H1 (cell line): Measurements from ENCODE around the gene POLR2M. TPM values are rescaled to one million over a fixed set of nuclear protein-coding genes. Genes with fewer than 3 reads are reported as not detected.

Experiments used
- CTCF ChIA-PET: fragments of 300-600 bp; sonication (Branson Sonifier 250); formaldehyde crosslinking; loops from one replicate; lab custom pipeline; 2021; ENCODE audit not compliant: partially characterized antibody; lab: Charles Lee
- POLR2A ChIA-PET: fragments of 300-600 bp; sonication (Branson Sonifier 250); formaldehyde crosslinking; loops from one replicate; lab custom pipeline; 2021; ENCODE audit warnings: inconsistent platforms; ENCODE audit not compliant: partially characterized antibody; lab: Charles Lee
- DNase-seq, 2 experiments: peaks; one replicate each; pipeline versions ENCODE4 v3.0.0 to v3.0.0-alpha.2; 2010 to 2022; ENCODE audit warnings: low spot score in 2 of 2, low read depth in 1 of 2, mixed read lengths in 1 of 2
- FAIRE-seq: peaks from 2 replicates; lab custom pipeline; 2011; peaks lifted over from hg19 to GRCh38; lab: Jason Lieb, UNC
- H2AFZ ChIP-seq: 2 replicates; pipeline ENCODE4 v1.8.1; 2012; ENCODE audit warnings: low read length, inconsistent platforms
- H2AK5ac ChIP-seq: 2 replicates; pipeline ENCODE4 v1.6.1; 2013; ENCODE audit warnings: low read depth, low read length
- H2BK120ac ChIP-seq: replicated peaks from 2 replicates; pipeline ENCODE3; 2013; ENCODE audit warnings: low read depth, low read length, inconsistent platforms
- H2BK12ac ChIP-seq: 2 replicates; pipeline ENCODE4 v1.6.1; 2013; ENCODE audit warnings: low read depth, low read length
- H2BK15ac ChIP-seq: 2 replicates; pipeline ENCODE4 v1.6.1; 2013; ENCODE audit warnings: low read length
- H2BK20ac ChIP-seq: 2 replicates; pipeline ENCODE4 v1.6.1; 2013; ENCODE audit warnings: low read length
- H2BK5ac ChIP-seq: 2 replicates; pipeline ENCODE4 v1.6.1; 2013; ENCODE audit warnings: low read depth, low read length
- H3K14ac ChIP-seq: 2 replicates; pipeline ENCODE4 v1.6.1; 2013; ENCODE audit warnings: inconsistent platforms; ENCODE audit not compliant: insufficient read length
- H3K18ac ChIP-seq: 2 replicates; pipeline ENCODE4 v1.6.1; 2013; ENCODE audit warnings: low read length; ENCODE audit errors: extremely low read depth
- H3K23ac ChIP-seq: 2 replicates; pipeline ENCODE4 v1.6.1; 2013; ENCODE audit warnings: inconsistent platforms; ENCODE audit not compliant: insufficient read length
- H3K23me2 ChIP-seq: 2 replicates; pipeline ENCODE4 v1.6.1; 2013; ENCODE audit warnings: low read depth, low read length
- H3K27ac ChIP-seq: 2 replicates; pipeline ENCODE4 v1.6.1; 2011; ENCODE audit warnings: low read depth, low read length, inconsistent platforms
- H3K27me3 ChIP-seq, 4 experiments: replicated peaks in 1 of 4; 1 replicate in 1 of 4; 2 replicates in 3 of 4; pipeline versions ENCODE4 v1.6.1 to v1.8.1; 2011 to 2013; ENCODE audit warnings: low read length in 3 of 4, mild to moderate bottlenecking in 3 of 4, inconsistent platforms in 2 of 4, mixed read lengths in 2 of 4, moderate library complexity in 1 of 4; ENCODE audit not compliant: control insufficient read depth in 3 of 4, insufficient read depth in 3 of 4; ENCODE audit errors: extremely low read depth in 1 of 4
- H3K36me3 ChIP-seq, 4 experiments: 2 replicates each; pipeline versions ENCODE4 v1.6.1 to v1.8.1; 2011 to 2013; ENCODE audit warnings: mild to moderate bottlenecking in 4 of 4, low read length in 3 of 4, moderate library complexity in 2 of 4, control low read depth in 1 of 4, inconsistent platforms in 1 of 4; ENCODE audit not compliant: insufficient read depth in 4 of 4, control insufficient read depth in 2 of 4
- H3K4ac ChIP-seq: replicated peaks from 2 replicates; pipeline ENCODE3; 2013; ENCODE audit warnings: low read length, low read depth, mixed read lengths, inconsistent platforms; ENCODE audit not compliant: insufficient read length
- H3K4me1 ChIP-seq, 4 experiments: replicated peaks in 1 of 4; 1 replicate in 1 of 4; 2 replicates in 3 of 4; pipeline versions ENCODE4 v1.6.1 to v1.8.1; 2011 to 2013; ENCODE audit warnings: low read length in 3 of 4, inconsistent platforms in 2 of 4, mixed read lengths in 1 of 4; ENCODE audit not compliant: insufficient read depth in 4 of 4, control insufficient read depth in 3 of 4
- H3K4me2 ChIP-seq, 2 experiments: 2 replicates each; pipeline versions ENCODE4 v1.6.1 to v1.8.1; 2011 to 2013; ENCODE audit warnings: low read depth in 2 of 2, low read length in 2 of 2, control low read depth in 1 of 2, inconsistent platforms in 1 of 2, mild to moderate bottlenecking in 1 of 2; ENCODE audit not compliant: insufficient read depth in 1 of 2
- H3K4me3 ChIP-seq, 4 experiments: fragments of 200-600, 300-600 bp in 1 of 4; sonication (generic), shearing (Covaris generic), sonication (Bioruptor Twin) in 1 of 4; 2 replicates each; pipeline versions ENCODE4 v1.5.1 to v1.8.1; 2011 to 2016; ENCODE audit warnings: low read length in 4 of 4, low read depth in 3 of 4, control low read depth in 2 of 4, inconsistent platforms in 2 of 4, mild to moderate bottlenecking in 2 of 4, mixed read lengths in 1 of 4, moderate library complexity in 1 of 4; ENCODE audit not compliant: insufficient read depth in 2 of 4; ENCODE audit errors: extremely low read depth in 1 of 4
- H3K56ac ChIP-seq: replicated peaks from 2 replicates; pipeline ENCODE3; 2013; ENCODE audit warnings: low read depth, mild to moderate bottlenecking, mixed read lengths, low read length, inconsistent platforms; ENCODE audit not compliant: insufficient read length
- H3K79me1 ChIP-seq: 2 replicates; pipeline ENCODE4 v1.6.1; 2013; ENCODE audit warnings: low read depth, low read length, control low read depth
- H3K79me2 ChIP-seq, 2 experiments: 2 replicates each; pipeline versions ENCODE4 v1.6.1 to v1.8.1; 2012 to 2013; ENCODE audit warnings: low read length in 2 of 2, mild to moderate bottlenecking in 2 of 2, inconsistent platforms in 1 of 2; ENCODE audit not compliant: insufficient read depth in 2 of 2, control insufficient read depth in 1 of 2
- H3K9ac ChIP-seq, 4 experiments: replicated peaks in 1 of 4; 1 replicate in 1 of 4; 2 replicates in 3 of 4; pipeline versions ENCODE4 v1.6.1 to v1.8.1; 2011 to 2013; ENCODE audit warnings: low read depth in 3 of 4, low read length in 3 of 4, control low read depth in 2 of 4, mild to moderate bottlenecking in 2 of 4, moderate library complexity in 2 of 4, inconsistent platforms in 1 of 4; ENCODE audit errors: extremely low read depth in 1 of 4
- H3K9me3 ChIP-seq, 2 experiments: 2 replicates each; pipeline versions ENCODE4 v1.6.1 to v1.8.1; 2012 to 2013; ENCODE audit warnings: mild to moderate bottlenecking in 2 of 2, moderate library complexity in 2 of 2, control low read depth in 1 of 2, inconsistent platforms in 1 of 2, low read depth in 1 of 2, low read length in 1 of 2, mixed read lengths in 1 of 2; ENCODE audit not compliant: insufficient read depth in 2 of 2
- H4K20me1 ChIP-seq, 2 experiments: replicated peaks in 1 of 2; 2 replicates each; pipeline versions ENCODE3 to v1.8.1; 2011 to 2013; ENCODE audit warnings: inconsistent platforms in 2 of 2, low read length in 2 of 2, mild to moderate bottlenecking in 1 of 2; ENCODE audit not compliant: insufficient read depth in 2 of 2, control insufficient read depth in 1 of 2
- H4K5ac ChIP-seq: 2 replicates; pipeline ENCODE4 v1.6.1; 2013; ENCODE audit warnings: low read length, low read depth, mixed read lengths, inconsistent platforms; ENCODE audit not compliant: insufficient read length
- H4K8ac ChIP-seq: 2 replicates; pipeline ENCODE4 v1.8.0; 2013; ENCODE audit warnings: mild to moderate bottlenecking, moderate library complexity, low read length, inconsistent platforms; ENCODE audit not compliant: insufficient read depth; ENCODE audit errors: extremely low read depth
- H4K91ac ChIP-seq: replicated peaks from 2 replicates; pipeline ENCODE3; 2013; ENCODE audit warnings: low read length, mixed read lengths, inconsistent platforms; ENCODE audit not compliant: insufficient read length
- BACH1 ChIP-seq: IDR thresholded peaks from 2 replicates; pipeline ENCODE4 v1.6.1; 2012; ENCODE audit warnings: low read length, improper control_type of control experiment
- FOSL1 ChIP-seq: IDR thresholded peaks from 2 replicates; pipeline ENCODE4 v1.6.1; 2011; ENCODE audit warnings: mild to moderate bottlenecking, low read depth, low read length, moderate library complexity; ENCODE audit not compliant: insufficient read depth
- RAD21 ChIP-seq, 2 experiments: IDR thresholded peaks in 1 of 2; conservative IDR thresholded peaks in 1 of 2; 2 replicates each; pipeline ENCODE4 v1.6.1; 2011; ENCODE audit warnings: low read depth in 2 of 2, low read length in 2 of 2, improper control_type of control experiment in 1 of 2, inconsistent platforms in 1 of 2, mild to moderate bottlenecking in 1 of 2, moderate library complexity in 1 of 2
- SP4 ChIP-seq: IDR thresholded peaks from 2 replicates; pipeline ENCODE4 v1.6.1; 2012; ENCODE audit warnings: low read length, inconsistent platforms
- WGBS, 2 experiments: shearing (Covaris generic) in 1 of 2; methylation state at CpG; one replicate each; pipeline versions ENCODE4 v1.1.6 to v1.1.7; 2013 to 2015; ENCODE audit warnings: low lambda C conversion rate in 2 of 2, mixed read lengths in 2 of 2, inconsistent platforms in 1 of 2, low coverage in 1 of 2, missing lambda C conversion rate in 1 of 2; ENCODE audit not compliant: insufficient replicate concordance in 2 of 2, insufficient coverage in 1 of 2, insufficient read length in 1 of 2; ENCODE audit errors: extremely low coverage in 1 of 2, missing lambda C conversion rate in 1 of 2; 5-methylcytosine and 5-hydroxymethylcytosine counted together
- polyA plus RNA-seq, 7 experiments: library from polyadenylated mRNA; depleted of rRNA in 3 of 7; stranded (reverse) in 5 of 7; unstranded in 2 of 7; fragments of >200 nt in 5 of 7; fragments of 200-250 nt in 2 of 7; gene quantifications; 1 replicate in 5 of 7; 2 replicates in 1 of 7; 4 replicates in 1 of 7; pipeline versions ENCODE4 v1.2.1 to v1.2.3, GENCODE V29; 2011 to 2013; ENCODE audit warnings: missing spikeins in 2 of 7, mixed read lengths in 2 of 7
- total RNA-seq: library from RNA; stranded (reverse); fragmentation: NEBNext Ultra II Directional; extraction: Animal tissue kit (Norgen Biotek cat#: 25700); gene quantifications from 2 replicates; pipeline ENCODE4 v1.2.1, GENCODE V29; 2021

The POLR2M gene
- total and polyA plus RNA-seq, 2 of the 8 experiments (the other 6 are each of a cell fraction or from before 2014, with no cell fraction given) = 32.7 to 55.1 TPM

DNA sequence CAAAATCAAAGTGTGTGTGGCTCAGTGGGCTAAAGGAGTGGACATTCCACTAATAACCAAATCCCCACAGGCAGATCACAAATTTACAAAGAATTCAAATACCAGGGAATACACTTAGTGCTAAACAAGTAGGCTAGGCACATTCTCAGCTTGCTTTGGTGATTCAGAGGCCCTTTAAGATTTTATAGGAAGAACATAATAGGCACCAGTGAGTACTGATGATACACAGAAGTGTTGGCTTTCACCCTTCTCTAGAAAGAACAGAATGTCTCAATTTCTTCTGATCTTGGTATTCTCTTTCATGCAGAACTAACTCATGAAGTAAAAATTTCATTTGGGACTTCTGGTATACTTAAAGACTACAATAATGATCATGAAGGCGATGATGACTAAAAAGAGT, 55.0 kb downstream of the POLR2M start:
- Histone ChIP-seq H2BK15ac (no peak overlapping the region), H3K9ac (no peak overlapping the region), H3K79me1 (no peaks in the 10 kb centered on the region), H3K4me3 (no peak overlapping the region), H3K4me1 (no peaks in the 10 kb centered on the region), H2BK120ac (no peak overlapping the region), H3K36me3 (no peaks in the 10 kb centered on the region), H2BK20ac (no peak overlapping the region), H3K4ac (no peak overlapping the region), H3K27me3 (no peaks in the 10 kb centered on the region), H4K20me1 (no peaks in the 10 kb centered on the region), H3K23me2 (no peaks in the 10 kb centered on the region), H3K56ac (no peak overlapping the region), H3K79me2 (no peaks in the 10 kb centered on the region), H3K18ac (no peak overlapping the region), H4K8ac (no peak overlapping the region), H3K9me3 (no peaks in the 10 kb centered on the region), H2BK5ac (no peak overlapping the region), H4K5ac (no peak overlapping the region), H3K4me2 (no peak overlapping the region), H2AFZ (no peak overlapping the region), H3K14ac (no peak overlapping the region), H2AK5ac (no peak overlapping the region), H3K27ac (no peak overlapping the region), H3K23ac (no peak overlapping the region), H4K91ac (no peak overlapping the region), H2BK12ac (no peak overlapping the region)
- 80% methylated on average over 1 of the region's 1 CpG; no CpG with 5 or more reads in 1 of the 2 experiments for WGBS, 2 experiments
- TF ChIP-seq BACH1 (no peak), SP4 (no peak), RAD21 (IDR thresholded peaks at IDR 0.05 in 1 of 2, conservative IDR thresholded peaks at IDR 0.05 in 1 of 2; ENCODE audit: low read depth in 2 of 2, low read length in 2 of 2) (no peak), FOSL1 (no peak)
- ChIA-PET POLR2A (no interaction called here), CTCF (interaction anchor here (0.6 to 2.7 kb wide), 21 partner anchors 9 to 337 kb away, joined by 3 to 39 read pairs (median 4); no protein-coding TSS in a partner anchor)
- FAIRE-seq = no peak
- DNase-seq = no peak
